ENCODE measurements around the gene CCL25.

CCL25 gene

GRCh38 chr19:8109890-8110662, 57.5 kb downstream of the CCL25 start:
- DNase-seq (ENCODE audit: low read depth in 2 of 2): no peak

- no peak for DNase-seq (ENCODE audit: low read depth in 2 of 2)
Observed at GRCh38 chr19:8110931-8111330, 58.4 kb downstream of the CCL25 start.

DNA sequence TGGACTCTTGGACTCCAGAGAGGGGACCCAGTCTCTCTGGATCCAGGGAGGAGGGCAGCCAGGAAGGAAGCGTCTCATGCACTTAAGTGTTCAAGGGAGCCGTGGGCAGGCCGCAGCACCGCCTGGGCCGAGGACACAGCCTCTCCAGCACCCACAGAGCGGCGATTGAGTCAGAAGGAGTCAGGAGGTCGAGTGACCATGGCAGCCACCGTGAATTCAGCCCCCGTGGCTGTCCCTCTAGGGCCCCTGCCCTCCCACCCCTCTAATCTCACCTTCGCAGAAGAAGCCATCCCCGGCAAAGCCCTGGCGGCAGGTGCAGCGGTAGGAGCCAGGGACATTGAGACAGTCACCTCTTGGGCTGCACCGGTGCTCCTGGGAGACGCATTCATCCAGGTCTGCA, 58.8 kb downstream of the CCL25 start:
- DNase-seq (ENCODE audit: low read depth in 2 of 2): no peak
